H9 (cell line): ENCODE data around the gene CXCR2. TPM values are rescaled to one million over a fixed set of nuclear protein-coding genes. Genes with fewer than 3 reads are reported as not detected.

ENCODE experiments used
- DNase-seq: peaks from one replicate; pipeline ENCODE4 v3.0.0-alpha.2; 2017
- H2AFZ ChIP-seq: one replicate; pipeline ENCODE4 v1.6.1; 2013; ENCODE audit warnings: mild to moderate bottlenecking, low read length, control low read depth, moderate library complexity
- H2AK5ac ChIP-seq: 2 replicates; pipeline ENCODE4 v1.6.1; 2013; ENCODE audit warnings: low read length, control low read depth, mixed read lengths; ENCODE audit not compliant: insufficient read length
- H2BK120ac ChIP-seq: one replicate; pipeline ENCODE4 v1.6.1; 2013; ENCODE audit warnings: low read depth, mild to moderate bottlenecking, low read length, control low read depth, inconsistent platforms; ENCODE audit not compliant: poor library complexity, severe bottlenecking
- H2BK12ac ChIP-seq: 2 replicates; pipeline ENCODE4 v1.6.1; 2013; ENCODE audit warnings: low read length, control low read depth, mixed read lengths, low read depth; ENCODE audit not compliant: insufficient read length
- H2BK15ac ChIP-seq: 2 replicates; pipeline ENCODE4 v1.6.1; 2013; ENCODE audit warnings: low read depth, low read length, control low read depth
- H2BK20ac ChIP-seq: one replicate; pipeline ENCODE4 v1.6.1; 2013; ENCODE audit warnings: low read depth, mild to moderate bottlenecking, low read length, control low read depth, inconsistent platforms; ENCODE audit not compliant: poor library complexity, severe bottlenecking
- H2BK5ac ChIP-seq: 2 replicates; pipeline ENCODE4 v1.6.1; 2013; ENCODE audit warnings: low read length, control low read depth, mixed read lengths; ENCODE audit not compliant: insufficient read length
- H3K14ac ChIP-seq: 2 replicates; pipeline ENCODE4 v1.6.1; 2013; ENCODE audit warnings: low read length, control low read depth; ENCODE audit not compliant: insufficient read depth
- H3K18ac ChIP-seq: 2 replicates; pipeline ENCODE4 v1.6.1; 2013; ENCODE audit warnings: low read depth, mild to moderate bottlenecking, mixed read lengths, low read length, control low read depth; ENCODE audit not compliant: insufficient read length
- H3K23ac ChIP-seq: 2 replicates; pipeline ENCODE4 v1.6.1; 2013; ENCODE audit warnings: low read length, control low read depth, mixed read lengths, low read depth; ENCODE audit not compliant: insufficient read length
- H3K23me2 ChIP-seq: 2 replicates; pipeline ENCODE4 v1.6.1; 2013; ENCODE audit warnings: low read depth, mild to moderate bottlenecking, mixed read lengths, low read length, control low read depth; ENCODE audit not compliant: insufficient read length, poor library complexity, severe bottlenecking
- H3K27ac ChIP-seq: 2 replicates; pipeline ENCODE4 v1.5.1; 2013; ENCODE audit warnings: low read length, control low read depth, mixed read lengths, low read depth; ENCODE audit not compliant: insufficient read length
- H3K27me3 ChIP-seq: 2 replicates; pipeline ENCODE4 v1.6.1; 2013; ENCODE audit warnings: low read length, control low read depth, inconsistent platforms; ENCODE audit not compliant: insufficient read depth
- H3K4ac ChIP-seq: 2 replicates; pipeline ENCODE4 v1.6.1; 2013; ENCODE audit warnings: low read depth, mild to moderate bottlenecking, control low read depth, inconsistent platforms, low read length, moderate library complexity
- H3K4me1 ChIP-seq: 2 replicates; pipeline ENCODE4 v1.6.1; 2013; ENCODE audit warnings: low read length, control low read depth, inconsistent platforms; ENCODE audit not compliant: insufficient read depth
- H3K4me2 ChIP-seq: 2 replicates; pipeline ENCODE4 v1.6.1; 2013; ENCODE audit warnings: low read length, control low read depth, mixed read lengths; ENCODE audit not compliant: insufficient read length, insufficient read depth
- H3K56ac ChIP-seq: 2 replicates; pipeline ENCODE4 v1.6.1; 2013; ENCODE audit warnings: low read depth, mild to moderate bottlenecking, mixed read lengths, low read length, control low read depth; ENCODE audit not compliant: insufficient read length
- H3K79me1 ChIP-seq: 2 replicates; pipeline ENCODE4 v1.6.1; 2013; ENCODE audit warnings: low read depth, mild to moderate bottlenecking, moderate library complexity, low read length, control low read depth, inconsistent platforms; ENCODE audit not compliant: insufficient read depth, poor library complexity, severe bottlenecking
- H3K79me2 ChIP-seq: 2 replicates; pipeline ENCODE4 v1.6.1; 2013; ENCODE audit warnings: low read length, control low read depth, inconsistent platforms; ENCODE audit not compliant: insufficient read depth
- H3K9ac ChIP-seq: 2 replicates; pipeline ENCODE4 v1.6.1; 2013; ENCODE audit warnings: low read length, control low read depth, mixed read lengths; ENCODE audit not compliant: insufficient read length; ENCODE audit errors: extremely low read depth
- H3K9me3 ChIP-seq: one replicate; pipeline ENCODE4 v1.6.1; 2013; ENCODE audit warnings: low read depth, low read length, inconsistent platforms; ENCODE audit not compliant: control insufficient read depth
- H3T11ph ChIP-seq: one replicate; pipeline ENCODE4 v1.6.1; 2013; ENCODE audit warnings: mild to moderate bottlenecking, low read length, control low read depth, inconsistent platforms
- H4K20me1 ChIP-seq: one replicate; pipeline ENCODE4 v1.6.1; 2013; ENCODE audit not compliant: control insufficient read depth, insufficient read length, insufficient read depth
- H4K5ac ChIP-seq: 2 replicates; pipeline ENCODE4 v1.6.1; 2013; ENCODE audit warnings: low read depth, mild to moderate bottlenecking, mixed read lengths, low read length, control low read depth; ENCODE audit not compliant: insufficient read length
- H4K8ac ChIP-seq: replicated peaks from 2 replicates; pipeline ENCODE4 v1.6.1; 2013; ENCODE audit warnings: low read length, control low read depth, mixed read lengths, low read depth; ENCODE audit not compliant: insufficient read length
- H4K91ac ChIP-seq: 2 replicates; pipeline ENCODE4 v1.6.1; 2013; ENCODE audit warnings: low read depth, mild to moderate bottlenecking, moderate library complexity, mixed read lengths, low read length, control low read depth; ENCODE audit not compliant: insufficient read length
- H3K27ac Mint-ChIP-seq, 3 experiments: 2 replicates in 2 of 3; 3 replicates in 1 of 3; pipeline ENCODE4 v1.8.0; 2020 to 2021; ENCODE audit warnings: mixed read lengths in 3 of 3, mild to moderate bottlenecking in 1 of 3, moderate library complexity in 1 of 3
- H3K27me3 Mint-ChIP-seq: 2 replicates; pipeline ENCODE4 v1.8.0; 2021; ENCODE audit warnings: low read depth, mild to moderate bottlenecking, moderate library complexity, mixed read lengths
- H3K36me3 Mint-ChIP-seq, 3 experiments: 2 replicates in 2 of 3; 3 replicates in 1 of 3; pipeline ENCODE4 v1.8.0; 2020 to 2021; ENCODE audit warnings: low read depth in 3 of 3, mixed read lengths in 3 of 3; ENCODE audit not compliant: insufficient read depth in 1 of 3
- H3K4me1 Mint-ChIP-seq, 2 experiments: 2 replicates each; pipeline ENCODE4 v1.8.0; 2020; ENCODE audit warnings: mixed read lengths in 2 of 2
- H3K4me3 Mint-ChIP-seq, 2 experiments: 2 replicates in 1 of 2; 3 replicates in 1 of 2; pipeline ENCODE4 v1.8.0; 2020 to 2021; ENCODE audit warnings: mild to moderate bottlenecking in 2 of 2, mixed read lengths in 2 of 2, moderate library complexity in 1 of 2
- H3K9me3 Mint-ChIP-seq, 2 experiments: 2 replicates in 1 of 2; 3 replicates in 1 of 2; pipeline ENCODE4 v1.8.0; 2020; ENCODE audit warnings: mild to moderate bottlenecking in 2 of 2, mixed read lengths in 2 of 2, moderate library complexity in 1 of 2
- WGBS: extraction: QIAGEN DNeasy Blood & Tissue Kit; methylation state at CpG from one replicate; pipeline ENCODE4 v1.1.7; 2013; ENCODE audit warnings: missing lambda C conversion rate, low lambda C conversion rate, mixed read lengths; ENCODE audit not compliant: insufficient read length; ENCODE audit errors: extremely low coverage; 5-methylcytosine and 5-hydroxymethylcytosine counted together
- total RNA-seq: library from RNA; stranded (reverse); gene quantifications from 2 replicates; pipeline ENCODE4 v1.2.1, GENCODE V29; 2021
- TF ChIP-seq, protein P1 (sequence below): fragments of 200-600 bp; sonication (generic); conservative IDR thresholded peaks from 3 replicates; pipeline ENCODE4 v1.8.0; 2021; ENCODE audit warnings: antibody characterized with exemption, mild to moderate bottlenecking

Gene CXCR2
- total RNA-seq, 1 experiment from 2014 or later, result 0.59 TPM

- Mint-ChIP-seq H3K9me3 (peaks cover 8 to 9% of the 10 kb centered on the region in 2 experiments), H3K27me3 (peaks cover 14% of the 10 kb centered on the region), H3K27ac (no peak overlapping the region; a peak in 1 of 7 replicates), H3K4me1 (no peaks in the 10 kb centered on the region), H3K36me3 (peaks cover 0 to 4% (median 0%) of the 10 kb centered on the region in 3 experiments; a peak in 2 of 7 replicates), H3K4me3 (no peak overlapping the region)
- H3K9ac ChIP-seq, result no peak overlapping the region
- WGBS, result 100% methylated on average over 3 of the region's 14 CpGs
- H2BK5ac ChIP-seq, result no peak overlapping the region
- H4K20me1 ChIP-seq, result no peaks in the 10 kb centered on the region
- H2BK15ac ChIP-seq, result no peak overlapping the region
- H2BK120ac ChIP-seq, result no peak overlapping the region
- no peak overlapping the region for H3K18ac ChIP-seq
- no peak overlapping the region for H4K8ac ChIP-seq
- no peak overlapping the region for H3T11ph ChIP-seq
- no peak overlapping the region for H4K91ac ChIP-seq
- H3K27me3 ChIP-seq, result no peaks in the 10 kb centered on the region
- H3K9me3 ChIP-seq, result no peaks in the 10 kb centered on the region
- no peak overlapping the region for H2BK20ac ChIP-seq
- no peak overlapping the region for H2AK5ac ChIP-seq
- no peak overlapping the region for H3K23ac ChIP-seq
- TF ChIP-seq, protein P1, sequence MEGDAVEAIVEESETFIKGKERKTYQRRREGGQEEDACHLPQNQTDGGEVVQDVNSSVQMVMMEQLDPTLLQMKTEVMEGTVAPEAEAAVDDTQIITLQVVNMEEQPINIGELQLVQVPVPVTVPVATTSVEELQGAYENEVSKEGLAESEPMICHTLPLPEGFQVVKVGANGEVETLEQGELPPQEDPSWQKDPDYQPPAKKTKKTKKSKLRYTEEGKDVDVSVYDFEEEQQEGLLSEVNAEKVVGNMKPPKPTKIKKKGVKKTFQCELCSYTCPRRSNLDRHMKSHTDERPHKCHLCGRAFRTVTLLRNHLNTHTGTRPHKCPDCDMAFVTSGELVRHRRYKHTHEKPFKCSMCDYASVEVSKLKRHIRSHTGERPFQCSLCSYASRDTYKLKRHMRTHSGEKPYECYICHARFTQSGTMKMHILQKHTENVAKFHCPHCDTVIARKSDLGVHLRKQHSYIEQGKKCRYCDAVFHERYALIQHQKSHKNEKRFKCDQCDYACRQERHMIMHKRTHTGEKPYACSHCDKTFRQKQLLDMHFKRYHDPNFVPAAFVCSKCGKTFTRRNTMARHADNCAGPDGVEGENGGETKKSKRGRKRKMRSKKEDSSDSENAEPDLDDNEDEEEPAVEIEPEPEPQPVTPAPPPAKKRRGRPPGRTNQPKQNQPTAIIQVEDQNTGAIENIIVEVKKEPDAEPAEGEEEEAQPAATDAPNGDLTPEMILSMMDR, result no peak
- no peak overlapping the region for H2AFZ ChIP-seq
- peak; percentile 24 for DNase-seq
- no peak overlapping the region for H3K4ac ChIP-seq
- H3K79me2 ChIP-seq, result no peaks in the 10 kb centered on the region
- H3K4me1 ChIP-seq, result no peaks in the 10 kb centered on the region
- H3K4me2 ChIP-seq, result no peak overlapping the region
- H3K56ac ChIP-seq, result no peak overlapping the region
- no peaks in the 10 kb centered on the region for H3K23me2 ChIP-seq
- no peak overlapping the region for H3K27ac ChIP-seq
- no peak overlapping the region for H4K5ac ChIP-seq
- no peak overlapping the region for H2BK12ac ChIP-seq
- no peaks in the 10 kb centered on the region for H3K79me1 ChIP-seq
- H3K14ac ChIP-seq, result no peak overlapping the region
Observed at GRCh38 chr2:218082586-218083351, 43.1 kb upstream of the CXCR2 start.
